HL-60/S4 (cell line): ENCODE measurements around the gene BNIP5.

Source experiments
- in situ Hi-C: fragments of 300-500 bp; cut with MboI; formaldehyde crosslinking; loops from 2 replicates; pipeline ENCODE4 v1.14.3; 2022; ENCODE audit warnings: low sequenced_read_pairs

The BNIP5 gene

DNA sequence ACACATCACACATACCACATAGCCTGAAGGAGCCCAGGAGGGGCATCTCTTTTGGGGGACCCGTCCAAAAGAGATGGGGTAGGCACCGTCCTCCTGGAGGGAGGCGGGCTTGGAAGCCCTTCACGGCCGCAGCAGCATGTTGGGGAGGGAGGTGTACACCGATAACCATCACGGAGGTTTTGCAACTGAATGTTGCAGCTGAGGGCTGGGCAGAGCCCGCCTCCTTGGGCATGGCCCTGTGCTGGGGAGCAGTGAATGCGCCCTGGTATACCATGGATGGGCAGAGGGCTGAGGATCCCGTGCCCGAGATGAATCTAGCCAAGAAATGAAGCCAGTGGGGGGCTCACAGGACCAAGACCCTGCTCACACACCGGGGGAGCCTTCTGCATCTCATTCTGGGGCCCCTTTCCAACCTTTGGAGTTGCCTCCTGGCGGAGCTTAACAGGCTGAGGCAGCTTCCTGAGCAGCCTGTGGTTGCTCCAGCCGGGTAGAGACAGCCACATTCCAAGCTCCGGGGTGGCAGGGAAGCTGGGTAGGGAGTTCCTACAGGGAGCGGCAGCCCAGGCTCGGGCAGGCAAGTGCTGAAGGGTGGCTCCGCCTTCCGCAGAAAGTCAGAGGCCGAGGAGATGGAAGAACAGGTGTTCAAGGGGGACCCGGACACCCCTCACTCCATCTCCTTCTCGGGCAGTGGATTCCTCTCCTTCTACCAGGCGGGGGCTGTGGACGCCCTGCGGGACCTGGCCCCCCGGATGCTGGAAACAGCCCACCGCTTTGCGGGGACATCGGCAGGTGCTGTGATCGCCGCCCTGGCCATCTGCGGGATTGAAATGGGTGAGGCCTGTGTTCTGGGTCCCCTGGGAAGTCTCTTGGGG lies 66.6 kb downstream of the BNIP5 start, which contains the start of gene PNPLA1:
Gene PNPLA1 (plus strand): TSS at position 227 of the 872 bp plus-strand sequence. CDS start 400 bp downstream, at position 627.
- in situ Hi-C loops, result no loop called here

DNA sequence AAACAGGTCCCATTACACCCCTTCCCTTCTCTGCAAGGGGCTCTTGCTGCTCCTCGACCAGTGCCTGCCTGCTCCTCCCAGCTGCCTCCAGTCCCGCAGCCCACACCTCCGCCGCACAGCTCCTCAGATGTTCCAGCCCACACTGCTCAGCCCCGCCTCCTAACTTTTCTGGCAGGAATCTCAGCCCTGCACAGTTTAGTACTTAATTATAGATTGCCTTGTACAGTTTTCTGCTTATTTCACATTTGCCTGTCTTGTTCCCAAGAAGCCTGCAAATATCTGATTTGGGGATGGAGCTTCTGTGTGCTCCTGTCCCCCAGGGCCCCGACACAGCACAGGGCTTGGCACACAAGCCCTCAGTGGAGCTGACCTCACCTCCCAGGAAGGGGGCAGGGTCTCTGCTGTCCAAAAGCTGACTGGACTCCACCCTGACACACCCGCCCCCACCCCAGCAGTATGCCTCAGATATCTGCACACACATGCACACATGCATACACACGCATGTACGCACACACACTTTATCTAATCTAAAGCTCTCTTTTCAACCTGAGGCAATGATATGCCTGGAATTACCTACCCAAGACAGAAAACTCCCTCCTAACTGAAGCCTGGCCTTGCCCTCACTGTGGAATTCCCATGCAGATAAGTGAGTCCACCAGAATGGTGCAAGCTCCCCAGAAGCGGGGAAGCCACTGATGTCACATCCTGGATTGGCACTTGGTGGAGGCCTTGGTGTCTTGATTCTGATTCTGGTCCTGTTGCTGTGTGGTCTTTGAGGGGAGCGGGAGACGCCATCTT lies 68.0 kb downstream of the BNIP5 start:
- in situ Hi-C loops, result no loop called here

DNA sequence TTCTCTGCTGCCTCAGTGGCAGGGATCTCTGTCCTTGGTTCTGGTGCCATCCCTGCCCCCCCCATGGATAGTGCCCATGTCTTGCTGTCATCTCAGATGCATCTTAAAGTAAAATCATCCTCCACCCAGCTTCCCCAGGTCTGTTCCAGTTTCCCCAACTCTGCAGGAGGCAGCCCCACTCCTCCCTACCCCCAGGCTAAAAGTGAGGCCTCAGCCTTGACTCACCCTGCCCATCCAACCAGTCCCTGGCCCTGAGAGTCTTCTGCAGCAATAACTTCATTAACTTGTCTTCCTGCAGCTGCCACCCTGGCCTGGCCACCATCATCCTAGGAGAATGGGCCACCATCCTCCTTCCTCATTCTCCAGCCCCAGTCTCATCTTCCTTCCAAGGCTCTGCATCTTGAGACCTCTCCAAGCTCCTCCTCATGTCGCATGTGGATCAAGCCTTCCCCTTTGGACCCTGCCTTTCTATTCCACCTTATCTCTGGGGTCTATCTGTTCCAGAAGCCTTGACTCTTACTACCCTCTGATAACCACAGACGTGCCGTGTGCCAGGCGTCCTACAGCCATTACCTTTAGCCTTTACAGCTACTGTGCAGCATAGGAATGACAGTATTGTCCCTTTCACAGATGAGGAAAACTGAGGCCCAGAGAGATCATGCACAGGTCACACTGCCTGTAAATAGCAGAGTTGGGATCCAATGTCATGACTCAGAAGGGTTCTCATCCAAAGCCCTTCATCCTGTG lies 68.8 kb downstream of the BNIP5 start:
- in situ Hi-C loops, result no loop called here

DNA sequence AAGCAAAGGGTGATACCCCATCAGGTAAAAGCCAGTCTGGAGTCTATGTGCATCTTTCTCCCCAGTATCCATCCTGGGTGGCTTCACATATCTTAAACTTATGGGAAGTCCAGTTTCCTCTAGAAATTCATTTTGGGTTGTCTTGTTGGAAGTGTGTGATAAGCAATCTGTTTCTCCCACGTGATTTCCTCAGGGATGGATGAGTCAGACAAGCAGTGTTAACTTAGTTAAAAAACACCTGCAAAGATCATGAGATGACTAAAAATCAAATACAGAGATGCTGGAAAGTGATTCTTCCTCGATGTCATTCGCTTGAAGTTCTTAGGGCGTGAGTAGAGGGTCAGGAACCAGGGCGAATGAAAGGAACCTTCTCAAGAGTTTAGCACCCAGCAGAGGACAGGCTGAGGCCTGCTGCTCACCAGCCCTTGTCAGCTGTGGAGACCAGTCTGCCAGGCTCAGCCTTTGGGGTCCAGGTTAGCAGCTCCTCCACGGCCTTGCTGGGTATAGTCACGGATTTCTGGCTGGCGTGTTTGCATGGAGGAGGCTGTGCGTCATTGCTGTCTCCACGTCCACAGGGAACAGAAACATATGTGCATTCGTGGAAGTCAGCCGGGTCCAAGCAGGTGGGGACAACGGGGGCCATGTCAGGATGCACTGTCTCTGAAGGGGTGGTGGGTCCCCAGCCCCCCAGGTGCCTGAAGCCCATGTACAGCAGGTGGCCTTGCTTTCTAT lies 69.6 kb downstream of the BNIP5 start:
- in situ Hi-C loops, result no loop called here
